Muscle layer of duodenum (tissue), 2 donors: ENCODE measurements around the gene ABCC8.

Source experiments
- H3K27ac ChIP-seq: one replicate; pipeline ENCODE4 v1.7.0; 2013; ENCODE audit warnings: mild to moderate bottlenecking, low read length
- H3K27me3 ChIP-seq: one replicate; pipeline ENCODE4 v1.7.0; 2013; ENCODE audit warnings: low read depth, mild to moderate bottlenecking, control low read depth, low read length
- H3K36me3 ChIP-seq, 2 donors: one replicate each; pipeline ENCODE4 v1.7.0; 2013; ENCODE audit warnings: low read length in 2 of 2, control low read depth in 1 of 2, mild to moderate bottlenecking in 1 of 2; ENCODE audit not compliant: insufficient read depth in 2 of 2, control insufficient read depth in 1 of 2
- H3K4me1 ChIP-seq, 2 donors: one replicate each; pipeline ENCODE4 v1.7.0; 2013; ENCODE audit warnings: low read length in 2 of 2, mild to moderate bottlenecking in 2 of 2, control low read depth in 1 of 2, moderate library complexity in 1 of 2; ENCODE audit not compliant: insufficient read depth in 2 of 2, control insufficient read depth in 1 of 2
- H3K4me3 ChIP-seq, 2 donors: one replicate each; pipeline ENCODE4 v1.7.0; 2013; ENCODE audit warnings: low read length in 2 of 2, low read depth in 1 of 2, mild to moderate bottlenecking in 1 of 2
- H3K9me3 ChIP-seq, 2 donors: one replicate each; pipeline ENCODE4 v1.7.0; 2013; ENCODE audit warnings: low read length in 2 of 2, control low read depth in 1 of 2, mild to moderate bottlenecking in 1 of 2; ENCODE audit not compliant: control insufficient read depth in 1 of 2
- donor health status: healthy.

Gene ABCC8

GRCh38 chr11:17515443-17516176 is 39.0 kb upstream of the ABCC8 start:
- Histone ChIP-seq H3K4me3 (no peak overlapping the region), H3K27me3 (no peaks in the 10 kb centered on the region), H3K9me3 (no peaks in the 10 kb centered on the region), H3K36me3 (no peaks in the 10 kb centered on the region), H3K27ac (no peak overlapping the region), H3K4me1 (no peaks in the 10 kb centered on the region)

- no peak overlapping the region for H3K4me3 ChIP-seq
- no peaks in the 10 kb centered on the region for H3K4me1 ChIP-seq
- no peak overlapping the region for H3K27ac ChIP-seq
- no peaks in the 10 kb centered on the region for H3K9me3 ChIP-seq
- no peaks in the 10 kb centered on the region for H3K27me3 ChIP-seq
- no peaks in the 10 kb centered on the region for H3K36me3 ChIP-seq
Observed at GRCh38 chr11:17514476-17514875, 37.8 kb upstream of the ABCC8 start.

GRCh38 chr11:17513853-17514252 is 37.2 kb upstream of the ABCC8 start:
- H3K36me3 ChIP-seq = no peaks in the 10 kb centered on the region
- no peaks in the 10 kb centered on the region for H3K9me3 ChIP-seq
- no peaks in the 10 kb centered on the region for H3K27me3 ChIP-seq
- H3K4me3 ChIP-seq = no peak overlapping the region
- no peaks in the 10 kb centered on the region for H3K4me1 ChIP-seq
- H3K27ac ChIP-seq = no peak overlapping the region

- Histone ChIP-seq H3K4me3 (no peak overlapping the region), H3K9me3 (no peaks in the 10 kb centered on the region), H3K4me1 (peaks cover 0 to 5% of the 10 kb centered on the region in 2 donors), H3K27ac (no peak overlapping the region), H3K36me3 (no peaks in the 10 kb centered on the region), H3K27me3 (no peaks in the 10 kb centered on the region)
Observed at GRCh38 chr11:17512101-17512500, 35.5 kb upstream of the ABCC8 start.

- H3K27me3 ChIP-seq = no peaks in the 10 kb centered on the region
- no peaks in the 10 kb centered on the region for H3K36me3 ChIP-seq
- peaks cover 0 to 5% of the 10 kb centered on the region in 2 donors for H3K4me1 ChIP-seq
- no peak overlapping the region for H3K27ac ChIP-seq
- no peak overlapping the region for H3K4me3 ChIP-seq
- no peaks in the 10 kb centered on the region for H3K9me3 ChIP-seq
Observed at GRCh38 chr11:17511571-17511970, 34.9 kb upstream of the ABCC8 start.

- Histone ChIP-seq H3K36me3 (no peaks in the 10 kb centered on the region), H3K27ac (no peak overlapping the region), H3K4me1 (peaks cover 0 to 5% of the 10 kb centered on the region in 2 donors), H3K4me3 (no peak overlapping the region), H3K9me3 (no peaks in the 10 kb centered on the region), H3K27me3 (no peaks in the 10 kb centered on the region)
Observed at GRCh38 chr11:17510507-17511206, 34.0 kb upstream of the ABCC8 start.

GRCh38 chr11:17508791-17509190 is 32.1 kb upstream of the ABCC8 start:
- Histone ChIP-seq H3K36me3 (no peaks in the 10 kb centered on the region), H3K27me3 (no peaks in the 10 kb centered on the region), H3K27ac (no peak overlapping the region)

GRCh38 chr11:17508306-17508705 is 31.7 kb upstream of the ABCC8 start:
- Histone ChIP-seq H3K27ac (no peak overlapping the region), H3K4me1 (peaks cover 0 to 5% of the 10 kb centered on the region in 2 donors), H3K27me3 (no peaks in the 10 kb centered on the region), H3K4me3 (no peak overlapping the region), H3K36me3 (no peaks in the 10 kb centered on the region), H3K9me3 (no peaks in the 10 kb centered on the region)

More at GRCh38 chr11:17508791-17509190, 32.1 kb upstream of the ABCC8 start:
- Histone ChIP-seq H3K4me3 (no peak overlapping the region), H3K4me1 (peaks cover 0 to 5% of the 10 kb centered on the region in 2 donors), H3K9me3 (no peaks in the 10 kb centered on the region)

GRCh38 chr11:17507773-17508172 is 31.1 kb upstream of the ABCC8 start:
- peaks cover 0 to 5% of the 10 kb centered on the region in 2 donors for H3K4me1 ChIP-seq
- H3K27ac ChIP-seq = no peak overlapping the region
- no peaks in the 10 kb centered on the region for H3K9me3 ChIP-seq
- no peak overlapping the region for H3K4me3 ChIP-seq
- no peaks in the 10 kb centered on the region for H3K27me3 ChIP-seq
- H3K36me3 ChIP-seq = no peaks in the 10 kb centered on the region

GRCh38 chr11:17506942-17507341 is 30.3 kb upstream of the ABCC8 start:
- Histone ChIP-seq H3K4me1 (peaks cover 0 to 5% of the 10 kb centered on the region in 2 donors), H3K27me3 (no peaks in the 10 kb centered on the region), H3K27ac (no peak overlapping the region), H3K4me3 (no peak overlapping the region), H3K36me3 (no peaks in the 10 kb centered on the region), H3K9me3 (no peaks in the 10 kb centered on the region)

GRCh38 chr11:17506314-17506713 is 29.7 kb upstream of the ABCC8 start:
- Histone ChIP-seq H3K4me3 (no peak overlapping the region), H3K27me3 (no peaks in the 10 kb centered on the region), H3K4me1 (peaks cover 0 to 5% of the 10 kb centered on the region in 2 donors), H3K27ac (no peak overlapping the region), H3K36me3 (no peaks in the 10 kb centered on the region), H3K9me3 (no peaks in the 10 kb centered on the region)
